Measurements from ENCODE around the gene TSPAN12. TPM values are rescaled to one million over a fixed set of nuclear protein-coding genes. Genes with fewer than 3 reads are reported as not detected.

TSPAN12 gene
- total RNA-seq, 1 experiment from 2014 or later: 17.3 TPM

DNA sequence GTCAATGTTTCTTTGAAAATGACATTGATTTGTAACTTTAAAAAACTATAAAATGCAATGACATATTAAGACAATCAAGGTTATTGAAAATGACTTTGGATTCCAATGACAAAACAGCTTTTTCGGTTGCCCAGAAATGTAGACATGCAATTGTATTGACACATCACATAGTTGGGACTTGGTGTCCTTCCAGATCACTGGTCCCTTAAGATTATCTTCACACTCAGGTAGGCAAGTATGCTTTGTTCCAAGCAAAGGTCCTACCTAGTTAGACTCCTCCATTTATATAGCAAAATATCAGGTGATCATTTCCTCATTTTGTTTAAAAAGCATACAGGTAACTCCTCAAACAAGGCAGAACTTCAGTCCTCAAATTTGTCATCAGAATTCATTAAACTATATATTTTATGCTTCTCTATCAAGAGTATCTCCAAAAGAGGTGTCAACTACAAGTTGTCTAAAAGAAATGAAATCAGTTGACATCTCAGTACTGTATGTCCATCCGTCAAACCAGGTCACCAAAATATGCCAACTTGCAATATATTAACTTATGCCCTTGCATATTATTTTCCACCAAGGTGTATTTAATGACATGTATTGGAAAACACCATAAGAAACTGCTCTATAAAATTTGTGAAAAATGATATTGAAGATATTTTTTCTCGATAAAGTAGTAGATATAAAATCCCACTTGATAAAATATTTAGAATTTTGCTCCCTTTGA, 64.6 kb downstream of the TSPAN12 start:
- no peaks in the 10 kb centered on the region for H3K27me3 Mint-ChIP-seq (ENCODE audit: low read depth)
- H3K36me3 Mint-ChIP-seq: peaks cover 12% of the 10 kb centered on the region
- POLR2A ChIA-PET: no interaction called here
- CTCF ChIA-PET: interaction anchor here (1.1 to 3.4 kb wide), 5 partner anchors 13 to 148 kb away, joined by 4 to 28 read pairs (median 6); no protein-coding TSS in a partner anchor
- no peak overlapping the region for H3K4me3 Mint-ChIP-seq
- peaks cover 20% of the 10 kb centered on the region for H3K4me1 Mint-ChIP-seq
- peaks cover 12% of the 10 kb centered on the region for H3K9me3 Mint-ChIP-seq
- H3K27ac Mint-ChIP-seq: no peak overlapping the region
- DNase-seq (ENCODE audit: low spot score) (no peak), ATAC-seq (no peak)
- TF ChIP-seq, protein P1, sequence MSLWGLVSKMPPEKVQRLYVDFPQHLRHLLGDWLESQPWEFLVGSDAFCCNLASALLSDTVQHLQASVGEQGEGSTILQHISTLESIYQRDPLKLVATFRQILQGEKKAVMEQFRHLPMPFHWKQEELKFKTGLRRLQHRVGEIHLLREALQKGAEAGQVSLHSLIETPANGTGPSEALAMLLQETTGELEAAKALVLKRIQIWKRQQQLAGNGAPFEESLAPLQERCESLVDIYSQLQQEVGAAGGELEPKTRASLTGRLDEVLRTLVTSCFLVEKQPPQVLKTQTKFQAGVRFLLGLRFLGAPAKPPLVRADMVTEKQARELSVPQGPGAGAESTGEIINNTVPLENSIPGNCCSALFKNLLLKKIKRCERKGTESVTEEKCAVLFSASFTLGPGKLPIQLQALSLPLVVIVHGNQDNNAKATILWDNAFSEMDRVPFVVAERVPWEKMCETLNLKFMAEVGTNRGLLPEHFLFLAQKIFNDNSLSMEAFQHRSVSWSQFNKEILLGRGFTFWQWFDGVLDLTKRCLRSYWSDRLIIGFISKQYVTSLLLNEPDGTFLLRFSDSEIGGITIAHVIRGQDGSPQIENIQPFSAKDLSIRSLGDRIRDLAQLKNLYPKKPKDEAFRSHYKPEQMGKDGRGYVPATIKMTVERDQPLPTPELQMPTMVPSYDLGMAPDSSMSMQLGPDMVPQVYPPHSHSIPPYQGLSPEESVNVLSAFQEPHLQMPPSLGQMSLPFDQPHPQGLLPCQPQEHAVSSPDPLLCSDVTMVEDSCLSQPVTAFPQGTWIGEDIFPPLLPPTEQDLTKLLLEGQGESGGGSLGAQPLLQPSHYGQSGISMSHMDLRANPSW (CRISPR knock-in tag; conservative IDR thresholded peaks at IDR 0.05; ENCODE audit: low read depth): no peak
- no peak for TF ChIP-seq TEAD4 (CRISPR knock-in tag; IDR thresholded peaks at IDR 0.05)
- no peak for TF ChIP-seq ZNF396 (CRISPR knock-in tag; IDR thresholded peaks at IDR 0.05; ENCODE audit: borderline replicate concordance)
- TF ChIP-seq SOX15 (CRISPR knock-in tag; IDR thresholded peaks at IDR 0.05): no peak
- TF ChIP-seq FOXK1 (CRISPR knock-in tag; IDR thresholded peaks at IDR 0.05): no peak
- TF ChIP-seq, protein P2, sequence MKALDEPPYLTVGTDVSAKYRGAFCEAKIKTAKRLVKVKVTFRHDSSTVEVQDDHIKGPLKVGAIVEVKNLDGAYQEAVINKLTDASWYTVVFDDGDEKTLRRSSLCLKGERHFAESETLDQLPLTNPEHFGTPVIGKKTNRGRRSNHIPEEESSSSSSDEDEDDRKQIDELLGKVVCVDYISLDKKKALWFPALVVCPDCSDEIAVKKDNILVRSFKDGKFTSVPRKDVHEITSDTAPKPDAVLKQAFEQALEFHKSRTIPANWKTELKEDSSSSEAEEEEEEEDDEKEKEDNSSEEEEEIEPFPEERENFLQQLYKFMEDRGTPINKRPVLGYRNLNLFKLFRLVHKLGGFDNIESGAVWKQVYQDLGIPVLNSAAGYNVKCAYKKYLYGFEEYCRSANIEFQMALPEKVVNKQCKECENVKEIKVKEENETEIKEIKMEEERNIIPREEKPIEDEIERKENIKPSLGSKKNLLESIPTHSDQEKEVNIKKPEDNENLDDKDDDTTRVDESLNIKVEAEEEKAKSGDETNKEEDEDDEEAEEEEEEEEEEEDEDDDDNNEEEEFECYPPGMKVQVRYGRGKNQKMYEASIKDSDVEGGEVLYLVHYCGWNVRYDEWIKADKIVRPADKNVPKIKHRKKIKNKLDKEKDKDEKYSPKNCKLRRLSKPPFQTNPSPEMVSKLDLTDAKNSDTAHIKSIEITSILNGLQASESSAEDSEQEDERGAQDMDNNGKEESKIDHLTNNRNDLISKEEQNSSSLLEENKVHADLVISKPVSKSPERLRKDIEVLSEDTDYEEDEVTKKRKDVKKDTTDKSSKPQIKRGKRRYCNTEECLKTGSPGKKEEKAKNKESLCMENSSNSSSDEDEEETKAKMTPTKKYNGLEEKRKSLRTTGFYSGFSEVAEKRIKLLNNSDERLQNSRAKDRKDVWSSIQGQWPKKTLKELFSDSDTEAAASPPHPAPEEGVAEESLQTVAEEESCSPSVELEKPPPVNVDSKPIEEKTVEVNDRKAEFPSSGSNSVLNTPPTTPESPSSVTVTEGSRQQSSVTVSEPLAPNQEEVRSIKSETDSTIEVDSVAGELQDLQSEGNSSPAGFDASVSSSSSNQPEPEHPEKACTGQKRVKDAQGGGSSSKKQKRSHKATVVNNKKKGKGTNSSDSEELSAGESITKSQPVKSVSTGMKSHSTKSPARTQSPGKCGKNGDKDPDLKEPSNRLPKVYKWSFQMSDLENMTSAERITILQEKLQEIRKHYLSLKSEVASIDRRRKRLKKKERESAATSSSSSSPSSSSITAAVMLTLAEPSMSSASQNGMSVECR (CRISPR knock-in tag; IDR thresholded peaks at IDR 0.05; ENCODE audit: borderline replicate concordance): no peak
- TF ChIP-seq, protein P3, sequence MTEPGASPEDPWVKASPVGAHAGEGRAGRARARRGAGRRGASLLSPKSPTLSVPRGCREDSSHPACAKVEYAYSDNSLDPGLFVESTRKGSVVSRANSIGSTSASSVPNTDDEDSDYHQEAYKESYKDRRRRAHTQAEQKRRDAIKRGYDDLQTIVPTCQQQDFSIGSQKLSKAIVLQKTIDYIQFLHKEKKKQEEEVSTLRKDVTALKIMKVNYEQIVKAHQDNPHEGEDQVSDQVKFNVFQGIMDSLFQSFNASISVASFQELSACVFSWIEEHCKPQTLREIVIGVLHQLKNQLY (CRISPR knock-in tag; IDR thresholded peaks at IDR 0.05): no peak
- TF ChIP-seq TEAD1 (CRISPR knock-in tag; IDR thresholded peaks at IDR 0.05): no peak

DNA sequence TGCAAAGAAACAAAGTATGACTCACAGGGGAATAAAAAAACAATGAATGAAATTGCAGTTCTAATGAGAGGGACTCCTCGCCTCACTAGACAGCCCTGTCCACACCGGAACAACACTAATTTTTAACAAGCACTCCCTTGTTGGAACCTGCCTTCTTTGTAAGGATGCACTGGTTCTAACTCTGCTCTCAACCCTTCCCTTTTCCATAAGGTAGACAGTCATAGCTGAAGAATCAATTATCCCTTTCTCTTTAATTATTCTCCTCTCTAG, 65.1 kb downstream of the TSPAN12 start:
- TF ChIP-seq, protein P4, sequence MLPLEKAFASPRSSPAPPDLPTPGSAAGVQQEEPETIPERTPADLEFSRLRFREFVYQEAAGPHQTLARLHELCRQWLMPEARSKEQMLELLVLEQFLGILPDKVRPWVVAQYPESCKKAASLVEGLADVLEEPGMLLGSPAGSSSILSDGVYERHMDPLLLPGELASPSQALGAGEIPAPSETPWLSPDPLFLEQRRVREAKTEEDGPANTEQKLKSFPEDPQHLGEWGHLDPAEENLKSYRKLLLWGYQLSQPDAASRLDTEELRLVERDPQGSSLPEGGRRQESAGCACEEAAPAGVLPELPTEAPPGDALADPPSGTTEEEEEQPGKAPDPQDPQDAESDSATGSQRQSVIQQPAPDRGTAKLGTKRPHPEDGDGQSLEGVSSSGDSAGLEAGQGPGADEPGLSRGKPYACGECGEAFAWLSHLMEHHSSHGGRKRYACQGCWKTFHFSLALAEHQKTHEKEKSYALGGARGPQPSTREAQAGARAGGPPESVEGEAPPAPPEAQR (CRISPR knock-in tag; IDR thresholded peaks at IDR 0.05): no peak
- TF ChIP-seq, protein P5, sequence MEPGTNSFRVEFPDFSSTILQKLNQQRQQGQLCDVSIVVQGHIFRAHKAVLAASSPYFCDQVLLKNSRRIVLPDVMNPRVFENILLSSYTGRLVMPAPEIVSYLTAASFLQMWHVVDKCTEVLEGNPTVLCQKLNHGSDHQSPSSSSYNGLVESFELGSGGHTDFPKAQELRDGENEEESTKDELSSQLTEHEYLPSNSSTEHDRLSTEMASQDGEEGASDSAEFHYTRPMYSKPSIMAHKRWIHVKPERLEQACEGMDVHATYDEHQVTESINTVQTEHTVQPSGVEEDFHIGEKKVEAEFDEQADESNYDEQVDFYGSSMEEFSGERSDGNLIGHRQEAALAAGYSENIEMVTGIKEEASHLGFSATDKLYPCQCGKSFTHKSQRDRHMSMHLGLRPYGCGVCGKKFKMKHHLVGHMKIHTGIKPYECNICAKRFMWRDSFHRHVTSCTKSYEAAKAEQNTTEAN (CRISPR knock-in tag; IDR thresholded peaks at IDR 0.05): no peak
- TF ChIP-seq CREB1 (CRISPR knock-in tag; IDR thresholded peaks at IDR 0.05) (no peak), OVOL2 (CRISPR knock-in tag; IDR thresholded peaks at IDR 0.05; ENCODE audit: borderline replicate concordance) (no peak), FOXP1 (CRISPR knock-in tag; IDR thresholded peaks at IDR 0.05; ENCODE audit: borderline replicate concordance) (no peak), FOXJ3 (CRISPR knock-in tag; IDR thresholded peaks at IDR 0.05; ENCODE audit: borderline replicate concordance) (no peak), RORB (CRISPR knock-in tag; IDR thresholded peaks at IDR 0.05) (no peak), ETV6 (CRISPR knock-in tag; IDR thresholded peaks at IDR 0.05) (no peak), NR3C1 (CRISPR knock-in tag; conservative IDR thresholded peaks at IDR 0.05; ENCODE audit: low read depth) (no peak), EMX1 (CRISPR knock-in tag; IDR thresholded peaks at IDR 0.05) (no peak), ELF4 (CRISPR knock-in tag; IDR thresholded peaks at IDR 0.05; ENCODE audit: low read depth) (no peak)
- TF ChIP-seq, protein P6, sequence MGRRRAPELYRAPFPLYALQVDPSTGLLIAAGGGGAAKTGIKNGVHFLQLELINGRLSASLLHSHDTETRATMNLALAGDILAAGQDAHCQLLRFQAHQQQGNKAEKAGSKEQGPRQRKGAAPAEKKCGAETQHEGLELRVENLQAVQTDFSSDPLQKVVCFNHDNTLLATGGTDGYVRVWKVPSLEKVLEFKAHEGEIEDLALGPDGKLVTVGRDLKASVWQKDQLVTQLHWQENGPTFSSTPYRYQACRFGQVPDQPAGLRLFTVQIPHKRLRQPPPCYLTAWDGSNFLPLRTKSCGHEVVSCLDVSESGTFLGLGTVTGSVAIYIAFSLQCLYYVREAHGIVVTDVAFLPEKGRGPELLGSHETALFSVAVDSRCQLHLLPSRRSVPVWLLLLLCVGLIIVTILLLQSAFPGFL (CRISPR knock-in tag; IDR thresholded peaks at IDR 0.05; ENCODE audit: borderline replicate concordance): no peak
- TF ChIP-seq, protein P7, sequence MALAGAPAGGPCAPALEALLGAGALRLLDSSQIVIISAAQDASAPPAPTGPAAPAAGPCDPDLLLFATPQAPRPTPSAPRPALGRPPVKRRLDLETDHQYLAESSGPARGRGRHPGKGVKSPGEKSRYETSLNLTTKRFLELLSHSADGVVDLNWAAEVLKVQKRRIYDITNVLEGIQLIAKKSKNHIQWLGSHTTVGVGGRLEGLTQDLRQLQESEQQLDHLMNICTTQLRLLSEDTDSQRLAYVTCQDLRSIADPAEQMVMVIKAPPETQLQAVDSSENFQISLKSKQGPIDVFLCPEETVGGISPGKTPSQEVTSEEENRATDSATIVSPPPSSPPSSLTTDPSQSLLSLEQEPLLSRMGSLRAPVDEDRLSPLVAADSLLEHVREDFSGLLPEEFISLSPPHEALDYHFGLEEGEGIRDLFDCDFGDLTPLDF (CRISPR knock-in tag; IDR thresholded peaks at IDR 0.05): no peak
- CTCF ChIA-PET: interaction anchor here (0.8 to 3.4 kb wide), 26 partner anchors 10 to 315 kb away, joined by 3 to 28 read pairs (median 6); partner anchors contain the start of gene ING3
- POLR2A ChIA-PET: interaction anchor here (0.6 kb wide), 1 partner anchor 158 kb away, joined by 3 read pairs; the partner anchor contains the start of gene ING3
- H3K9me3 Mint-ChIP-seq: peaks cover 12% of the 10 kb centered on the region
- no peak overlapping the region for H3K27ac Mint-ChIP-seq
- no peaks in the 10 kb centered on the region for H3K27me3 Mint-ChIP-seq (ENCODE audit: low read depth)
- H3K36me3 Mint-ChIP-seq: peaks cover 11% of the 10 kb centered on the region
- no peak for DNase-seq (ENCODE audit: low spot score)
- H3K4me1 Mint-ChIP-seq: peaks cover 16% of the 10 kb centered on the region
- ATAC-seq: no peak
- H3K4me3 Mint-ChIP-seq: no peak overlapping the region
